HG03354 (cell line): ENCODE data around the gene PCNX4.

Experiments used
- ATAC-seq: cut with Tn5 transposase; IDR thresholded peaks from one replicate; pipeline ENCODE4 v1.9.1; 2021; ENCODE audit warnings: mild to moderate bottlenecking; ENCODE audit not compliant: unreplicated experiment, poor library complexity, severe bottlenecking

The PCNX4 gene

DNA sequence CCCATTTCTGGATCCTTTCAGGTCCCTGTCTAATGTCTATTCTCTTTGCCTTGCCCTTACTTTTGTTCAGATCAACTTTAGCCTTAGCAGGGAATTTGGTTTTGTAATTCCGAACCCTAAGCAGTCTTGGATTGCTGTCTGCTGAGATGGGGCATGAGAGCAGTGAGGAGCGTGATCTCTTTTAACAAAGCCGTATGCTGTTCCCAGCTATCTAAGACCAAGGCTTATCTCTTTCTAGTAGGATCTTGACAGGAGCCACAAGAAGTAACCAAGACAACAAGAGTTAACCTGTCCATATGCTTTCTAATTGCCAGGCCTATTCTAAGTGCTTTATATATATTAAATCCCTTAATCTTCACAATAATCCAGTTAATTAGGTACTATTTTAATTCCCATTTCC lies 78.0 kb downstream of the PCNX4 start:
- no peak for ATAC-seq

DNA sequence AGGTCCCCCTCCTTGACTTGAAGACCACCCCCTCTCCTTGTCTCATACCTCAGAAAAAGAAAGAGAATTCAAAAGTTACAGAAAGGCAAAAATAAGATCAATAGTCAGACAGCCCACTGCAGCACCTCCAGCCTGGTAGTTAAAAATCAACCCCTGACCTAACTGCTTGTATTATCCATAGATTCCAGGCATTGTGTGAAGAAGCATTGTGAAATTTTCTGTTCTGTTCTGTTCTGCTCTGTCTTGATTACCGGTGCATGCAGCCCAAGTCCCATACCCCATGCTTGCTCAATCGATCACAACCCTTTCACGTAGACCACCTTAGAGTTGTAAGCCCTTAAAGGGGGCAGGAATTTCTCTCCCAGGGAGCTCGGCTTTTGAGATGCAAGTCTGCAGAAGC lies 79.2 kb downstream of the PCNX4 start:
- ATAC-seq: no peak

DNA sequence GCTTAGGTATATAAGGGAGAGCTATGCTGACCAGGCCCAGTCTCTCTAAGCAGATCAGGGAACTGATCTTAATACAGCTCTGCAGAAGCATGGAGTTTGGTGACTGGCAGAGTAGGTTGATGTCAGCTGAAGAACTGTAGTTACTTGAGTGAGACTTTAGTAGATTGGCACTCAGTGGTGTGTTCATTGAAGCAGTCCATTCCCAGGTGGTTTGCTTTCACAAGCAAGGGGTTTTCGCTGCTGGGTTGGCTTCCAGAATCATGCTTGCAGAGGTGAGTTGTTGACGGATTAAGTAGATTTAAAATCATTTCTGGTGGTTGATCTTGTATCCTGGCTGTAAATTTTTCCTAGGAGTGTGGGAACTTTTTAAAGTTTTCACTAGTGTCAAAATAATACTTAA lies 80.0 kb downstream of the PCNX4 start:
- no peak for ATAC-seq

DNA sequence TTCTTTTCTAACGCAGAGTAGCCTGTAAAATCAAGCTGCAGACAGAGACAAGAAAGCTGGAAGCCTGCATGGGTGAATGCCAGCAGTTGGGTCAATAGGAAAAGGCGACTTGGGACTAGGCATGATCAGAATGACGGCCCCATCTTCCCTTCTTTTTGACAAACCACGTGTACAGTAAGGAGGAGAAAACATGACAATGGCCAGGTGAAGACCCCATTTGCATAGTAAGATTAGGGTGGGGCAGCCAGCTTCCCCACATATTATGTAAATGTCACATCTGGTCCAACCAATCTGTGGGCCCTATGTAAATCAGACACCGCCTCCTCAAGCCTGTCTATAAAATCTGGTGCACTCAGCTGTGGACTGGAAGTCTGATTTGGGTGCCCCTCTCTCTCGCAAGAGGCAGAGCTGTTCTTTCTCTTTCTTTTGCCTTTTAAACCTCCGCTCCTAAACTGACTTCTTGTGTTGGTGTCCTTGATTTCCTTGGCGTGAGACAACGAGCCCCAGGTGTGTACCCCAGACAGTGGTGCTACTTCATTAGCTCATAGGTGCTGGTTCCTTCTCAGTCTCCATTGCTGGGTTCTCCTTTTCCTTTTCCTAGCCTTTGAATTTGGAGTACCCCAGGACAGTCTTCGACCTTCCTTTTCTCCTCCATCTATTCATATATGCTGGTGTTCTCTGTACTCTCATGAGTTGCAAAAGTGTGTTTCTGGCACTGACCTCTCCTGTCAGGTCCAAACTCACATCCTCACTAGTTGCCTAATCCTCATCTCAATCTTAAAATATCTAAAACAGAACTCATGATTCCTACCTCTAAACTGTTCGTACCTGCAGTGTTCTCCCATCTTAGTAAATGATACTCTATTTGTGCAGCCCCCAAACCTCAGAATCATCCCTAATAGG lies 82.9 kb downstream of the PCNX4 start:
- ATAC-seq: no peak

DNA sequence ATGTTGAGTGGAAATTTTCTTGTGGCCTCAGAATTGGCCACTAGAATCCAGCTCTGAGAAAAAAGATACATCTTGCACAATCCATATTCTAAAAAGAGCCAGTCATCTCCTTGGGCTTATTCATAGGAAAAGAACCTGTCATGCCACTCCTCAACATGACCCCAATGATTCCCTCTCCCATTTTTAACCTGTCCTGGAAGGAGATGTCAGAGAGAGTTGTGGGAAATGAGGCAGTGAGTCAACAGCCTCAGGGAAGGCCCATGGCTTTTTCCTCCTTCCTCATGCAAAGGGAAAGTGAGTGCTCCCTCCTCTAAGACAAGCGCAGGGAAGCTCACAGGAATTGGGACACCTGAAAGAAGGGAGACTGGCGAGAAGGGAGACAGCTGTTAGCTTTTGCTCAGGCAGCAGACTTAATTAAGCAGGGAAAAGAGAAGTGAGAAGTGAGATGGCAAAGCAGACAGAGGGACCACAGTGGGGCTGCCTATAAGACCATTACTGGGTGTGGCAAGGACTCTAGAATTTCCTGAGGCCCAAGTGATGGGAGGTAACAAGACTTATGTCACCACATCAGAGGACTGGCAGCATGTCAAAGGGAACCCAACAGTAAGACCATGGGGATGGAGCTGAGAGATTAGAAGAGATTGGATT lies 83.7 kb downstream of the PCNX4 start:
- ATAC-seq: no peak

DNA sequence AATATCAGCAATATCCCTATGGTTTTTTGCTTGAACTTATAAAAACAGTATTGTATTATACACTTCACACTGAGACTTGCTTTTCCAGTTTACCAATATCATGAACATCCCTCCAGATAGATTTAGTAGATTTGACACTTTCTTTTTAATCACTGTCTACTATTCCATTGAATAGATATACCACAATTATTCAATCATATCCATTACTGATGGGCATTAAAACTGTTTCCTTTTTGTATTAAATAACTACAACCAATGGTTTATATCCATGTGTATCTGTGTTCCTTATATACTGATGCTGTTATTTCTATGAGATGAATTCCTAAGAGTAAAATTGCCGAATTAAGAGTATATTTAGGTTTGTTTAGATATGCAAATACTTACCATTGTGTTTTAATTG lies 86.4 kb downstream of the PCNX4 start:
- ATAC-seq: no peak

DNA sequence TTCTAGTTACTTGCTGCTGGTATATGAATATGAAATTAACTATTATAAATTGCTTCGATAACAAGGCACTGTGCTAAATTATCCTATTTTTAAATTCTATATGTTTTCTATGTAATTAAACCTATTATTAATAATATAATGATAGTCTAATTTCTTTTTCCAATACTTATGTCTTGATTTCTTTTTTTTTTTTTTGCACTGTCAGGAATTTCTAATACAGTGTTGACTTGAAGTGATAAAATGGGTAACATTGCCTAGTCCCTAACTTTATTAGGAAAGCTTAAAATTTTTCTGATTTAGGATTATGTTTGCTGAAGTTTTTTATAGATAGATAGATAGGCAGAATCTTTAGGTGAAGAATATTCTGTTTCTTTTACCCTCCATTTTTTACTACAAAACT lies 87.1 kb downstream of the PCNX4 start:
- no peak for ATAC-seq

DNA sequence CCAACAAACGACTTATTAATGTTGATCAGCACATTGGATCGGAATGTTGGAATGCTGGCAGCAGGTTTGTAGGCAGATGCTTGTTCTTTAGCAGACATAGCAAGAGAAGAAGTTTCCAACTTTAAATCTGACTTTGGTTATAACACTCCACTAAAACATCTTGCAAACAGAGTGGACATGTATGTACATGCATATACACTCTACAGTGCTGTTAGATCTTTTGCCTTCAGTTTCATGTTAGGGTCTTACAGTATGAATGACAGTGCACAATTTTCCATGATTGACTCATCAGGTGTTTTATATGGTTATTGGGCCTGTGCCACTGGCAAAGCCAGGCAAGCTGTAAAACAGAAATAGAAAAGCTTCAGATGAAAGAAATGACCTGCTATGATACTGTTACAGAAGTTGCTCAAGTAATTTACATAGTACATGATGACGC lies 87.7 kb downstream of the PCNX4 start:
- peak; percentile 35 for ATAC-seq

DNA sequence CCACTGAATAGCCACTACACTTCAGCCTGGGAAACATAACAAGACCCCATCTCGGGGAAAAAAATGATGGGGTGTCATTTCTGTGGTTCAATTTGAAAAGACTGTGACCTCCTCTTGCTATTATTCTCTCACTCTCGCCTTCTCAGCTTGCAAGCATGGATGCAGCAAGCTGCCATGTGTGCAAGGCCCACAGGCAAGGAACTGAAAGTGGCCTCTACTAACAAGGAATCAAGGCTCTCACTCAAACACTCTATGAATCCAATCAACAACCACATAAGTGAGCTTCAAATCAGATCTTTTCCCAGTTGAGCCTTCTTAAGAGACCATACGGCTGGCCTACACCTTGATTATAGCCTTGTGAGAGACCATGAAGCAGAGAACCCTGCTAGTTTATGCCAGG lies 91.4 kb downstream of the PCNX4 start:
- ATAC-seq: peak; percentile 28

DNA sequence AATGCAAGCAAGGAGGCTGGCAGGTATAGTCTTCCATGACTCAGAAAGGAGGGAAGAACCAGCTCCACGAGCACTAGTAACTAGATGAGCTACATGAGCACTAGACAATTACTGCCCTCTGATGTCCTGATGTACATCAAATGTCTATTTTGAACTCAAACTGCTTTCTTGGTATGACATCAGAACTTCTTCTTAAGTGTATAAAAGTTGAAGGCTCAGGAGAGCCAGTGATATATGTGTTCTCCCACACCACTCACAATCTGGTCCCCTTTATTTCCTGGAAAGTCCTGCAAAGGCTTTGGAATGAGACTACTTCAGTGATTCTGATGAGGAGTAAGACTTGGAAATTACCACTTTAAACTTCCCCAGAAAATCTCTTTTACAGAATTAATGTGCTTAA lies 92.0 kb downstream of the PCNX4 start:
- ATAC-seq: peak; percentile 37

DNA sequence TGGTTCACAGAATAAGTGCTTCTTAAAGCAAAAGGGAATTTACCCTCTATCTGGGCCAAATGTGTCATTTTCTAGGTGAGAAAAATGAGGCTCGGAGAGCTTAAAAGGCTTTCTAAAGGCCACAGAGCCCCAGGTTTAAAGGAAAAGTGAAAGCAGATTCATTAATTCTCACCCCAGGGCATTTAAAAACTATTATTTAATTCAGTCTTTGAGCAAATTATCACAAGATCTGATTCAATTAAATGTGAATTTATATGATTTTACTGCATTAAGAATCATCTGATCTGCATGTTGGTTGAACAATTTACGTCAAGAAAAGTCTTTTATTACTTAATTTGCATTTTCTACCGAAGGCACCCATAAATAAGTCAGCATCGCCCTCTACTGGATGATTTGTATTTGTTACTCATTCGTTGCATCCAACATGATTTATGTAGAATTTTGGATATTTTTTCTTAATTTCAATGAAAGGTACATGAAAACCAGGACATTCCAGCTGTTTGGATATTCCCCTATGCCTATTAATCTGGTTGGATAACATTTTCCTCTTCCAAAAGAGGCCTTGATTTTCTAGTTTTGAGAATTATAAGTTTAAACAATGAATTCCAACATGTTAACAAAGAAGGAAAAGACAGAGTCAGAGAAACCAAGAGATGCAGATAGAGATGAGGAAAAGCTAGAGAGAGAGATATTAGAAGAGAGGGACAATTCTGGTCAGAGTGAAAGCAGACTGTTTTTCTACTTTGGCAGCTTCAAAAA lies 92.6 kb downstream of the PCNX4 start:
- ATAC-seq: peak; percentile 67

DNA sequence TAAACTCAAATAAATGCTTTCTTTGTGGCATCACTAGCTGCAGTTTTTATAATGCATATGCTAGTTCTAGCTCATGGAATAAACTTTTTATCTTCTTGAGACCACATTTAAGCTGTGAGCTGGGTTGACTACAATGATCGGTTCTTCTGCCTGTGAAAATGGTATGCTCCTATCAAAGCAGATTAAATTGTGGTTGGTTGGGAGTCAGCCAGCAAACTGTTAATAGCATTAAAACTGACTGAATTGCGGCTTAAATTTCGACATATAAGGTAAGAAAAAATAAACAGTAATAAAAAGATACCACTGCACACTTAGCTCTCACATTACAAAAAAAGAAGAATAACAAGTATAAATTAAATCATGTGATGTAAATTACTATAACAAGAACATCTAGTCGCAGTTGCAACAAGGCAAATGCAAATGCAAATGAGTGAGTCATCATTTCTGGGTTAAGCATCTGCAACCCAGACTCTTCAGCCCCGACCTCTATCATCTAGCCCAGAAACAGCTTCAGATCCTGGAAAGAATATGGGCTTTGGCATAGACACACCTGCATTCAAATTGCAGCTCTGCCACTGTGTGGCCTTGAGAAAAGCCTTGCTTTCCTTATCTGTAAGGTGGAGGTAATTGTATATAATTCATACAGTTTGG lies 93.3 kb downstream of the PCNX4 start:
- ATAC-seq: no peak

DNA sequence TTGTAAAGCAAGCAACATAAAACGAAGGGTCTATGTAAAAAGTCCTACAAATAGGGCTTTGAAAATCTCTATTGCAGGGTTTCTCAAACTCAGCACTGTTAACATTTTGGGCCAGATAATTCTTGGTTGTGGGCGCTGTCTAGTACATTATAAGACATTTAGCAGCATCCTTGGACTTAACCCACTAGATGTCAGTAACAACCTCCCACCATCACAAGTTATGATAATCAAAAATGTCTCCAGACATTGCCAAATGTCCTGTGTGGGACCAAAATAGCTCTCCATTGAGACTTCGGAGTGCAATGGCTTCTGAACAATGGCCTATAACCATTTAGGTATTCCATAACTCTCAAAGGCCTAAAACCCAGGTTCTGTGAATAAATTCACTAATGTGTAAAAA lies 96.4 kb downstream of the PCNX4 start:
- no peak for ATAC-seq

DNA sequence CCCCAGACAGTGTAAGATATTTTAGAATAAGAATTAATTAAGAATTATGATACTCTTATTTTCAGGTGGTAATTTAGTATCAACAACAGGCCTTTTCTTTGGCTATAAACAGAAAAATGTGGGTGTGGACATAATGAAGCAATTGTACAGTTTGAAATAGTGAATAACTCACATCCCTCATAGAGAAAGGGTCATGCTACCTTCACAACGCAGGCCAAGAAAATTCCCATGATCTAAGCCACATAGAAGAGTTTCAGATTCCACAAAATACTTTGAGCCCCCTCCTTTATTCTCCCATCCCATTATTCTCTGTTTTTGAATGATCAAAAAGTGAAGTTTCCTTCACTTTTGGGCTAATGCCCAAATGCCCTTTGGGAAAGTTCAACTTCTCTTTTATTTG lies 97.0 kb downstream of the PCNX4 start:
- no peak for ATAC-seq

DNA sequence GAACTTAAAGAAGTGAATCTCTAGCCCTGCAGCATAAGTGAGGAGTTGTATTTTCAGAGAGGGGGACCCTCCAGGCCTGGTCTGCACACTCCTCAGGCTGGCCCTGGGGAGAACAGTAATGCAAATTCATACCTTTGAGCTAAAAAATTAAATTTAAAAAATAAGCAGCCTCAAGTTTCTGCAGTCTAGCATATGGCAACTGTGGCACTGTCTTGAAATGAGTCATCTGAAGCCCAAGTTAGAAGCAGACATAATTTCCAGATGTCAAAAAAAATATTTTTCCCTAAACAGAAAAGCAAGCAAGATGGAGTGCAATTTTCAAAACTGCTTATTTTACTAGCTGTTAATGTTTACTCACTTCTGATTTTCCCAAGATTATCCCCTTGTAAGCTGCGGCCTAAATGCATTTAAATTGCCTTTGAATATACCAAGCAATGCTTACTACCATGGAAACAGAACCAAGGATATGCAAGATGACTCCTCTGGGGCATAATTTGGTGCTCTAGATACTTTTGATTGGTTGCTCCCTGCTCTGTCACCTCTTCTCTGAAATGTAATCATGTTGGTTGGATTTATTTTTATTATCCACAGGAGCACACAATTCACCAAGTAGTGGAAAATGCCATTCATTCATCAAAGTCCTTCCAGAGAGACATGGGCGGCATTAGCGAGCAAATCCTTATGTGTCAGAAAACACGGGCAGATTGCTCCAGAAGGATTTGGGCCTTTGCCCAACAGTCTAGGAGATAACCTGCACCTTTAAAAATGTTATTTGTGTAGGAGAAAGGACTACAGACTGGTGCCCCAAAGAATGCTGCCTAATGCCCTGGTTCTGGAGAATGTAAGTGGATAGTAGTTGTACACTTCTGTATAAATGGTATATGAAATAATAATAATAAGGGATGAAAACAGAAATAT lies 98.5 kb downstream of the PCNX4 start:
- peak; percentile 57 for ATAC-seq

DNA sequence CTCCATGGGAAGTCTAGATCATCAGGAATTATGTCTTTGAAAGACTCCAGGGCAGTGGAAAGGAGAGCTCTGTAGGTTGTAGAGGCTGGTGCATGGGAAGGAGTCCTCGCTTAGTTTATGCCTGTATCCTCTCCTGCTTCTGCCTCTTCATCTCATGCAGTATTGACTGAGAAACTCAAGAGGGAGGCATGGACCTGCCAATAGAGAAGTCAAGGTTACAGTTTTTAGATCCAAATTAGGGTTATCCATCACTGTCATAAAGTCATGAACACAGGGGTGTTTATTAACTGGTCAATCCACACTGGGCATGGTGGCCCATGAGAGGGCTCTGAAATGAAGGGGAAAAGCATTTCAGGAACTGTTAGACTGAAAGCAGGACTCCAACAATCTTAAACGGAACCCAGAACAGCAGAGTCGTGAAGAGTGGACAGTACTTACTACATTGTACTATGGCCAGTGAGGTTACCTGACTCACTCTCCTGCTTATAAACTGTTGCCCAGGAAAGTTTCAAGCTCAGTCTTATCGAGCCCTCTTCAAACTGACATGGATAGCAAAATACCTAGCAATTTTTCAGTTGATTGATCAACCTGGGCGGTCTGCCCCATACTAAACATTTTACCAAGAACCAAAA lies 103.6 kb downstream of the PCNX4 start:
- ATAC-seq: peak; percentile 76

DNA sequence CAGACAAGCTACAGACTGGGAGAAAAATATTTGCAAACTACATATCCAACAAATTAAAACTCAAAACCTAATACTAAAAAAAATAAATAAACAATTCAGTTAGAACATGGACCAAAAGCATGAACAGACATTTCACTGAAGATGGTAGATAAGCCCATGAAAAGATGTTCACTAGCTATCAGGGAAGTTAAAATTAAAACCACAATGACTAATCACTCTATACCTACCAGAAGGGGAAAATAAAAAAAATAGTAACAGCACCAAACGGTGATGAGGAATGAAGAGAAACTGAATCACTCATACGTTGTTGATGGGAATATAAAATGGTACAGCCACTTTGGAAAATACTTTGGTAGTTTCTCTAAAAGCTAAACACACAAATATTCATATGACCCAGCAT lies 104.6 kb downstream of the PCNX4 start:
- ATAC-seq: no peak

DNA sequence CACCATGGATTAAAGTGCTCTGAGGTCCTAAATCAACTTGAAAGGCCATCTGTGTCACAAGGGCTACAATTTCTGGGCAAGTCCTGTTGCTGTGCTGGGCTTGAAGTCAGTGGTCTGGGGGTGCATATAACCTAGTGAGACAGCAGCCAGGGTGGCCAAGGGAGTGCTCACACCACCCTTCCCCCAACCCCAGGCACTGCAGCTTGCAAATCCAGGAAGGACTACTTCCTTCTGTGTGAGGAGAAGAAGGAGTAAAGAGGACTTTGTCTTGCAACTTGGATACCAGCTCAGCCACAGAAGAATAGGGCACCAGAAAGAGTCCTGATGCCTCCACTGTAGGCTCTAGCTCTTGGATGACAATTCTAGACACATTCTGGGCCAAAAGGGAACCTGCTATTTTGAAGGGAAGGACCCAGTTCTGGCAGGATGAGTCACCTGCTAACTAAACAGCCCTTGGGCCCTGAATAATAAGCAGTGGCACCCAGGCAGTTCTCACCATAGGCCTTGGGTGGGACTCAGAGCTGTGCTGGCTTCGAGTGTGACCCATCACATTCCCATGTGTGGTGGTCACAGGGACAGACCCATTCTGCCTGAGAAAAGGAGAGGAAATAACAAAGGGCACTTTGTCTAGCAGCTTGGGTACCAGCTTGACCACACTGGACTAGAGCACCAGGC lies 106.0 kb downstream of the PCNX4 start:
- no peak for ATAC-seq
